Neuronal stem cell (in vitro differentiated cells): ENCODE results near the gene VEGFB.

Experiments used
- DNase-seq: peaks from one replicate; pipeline ENCODE4 v3.0.0-alpha.2; 2013; ENCODE audit warnings: low spot score
- H2AFZ ChIP-seq: one replicate; pipeline ENCODE4 v1.6.1; 2013; ENCODE audit warnings: mild to moderate bottlenecking, low read length, inconsistent platforms
- H2AK5ac ChIP-seq: 2 replicates; pipeline ENCODE4 v1.6.1; 2013; ENCODE audit warnings: low read depth, mild to moderate bottlenecking, inconsistent platforms, low read length, moderate library complexity, mixed read lengths
- H2BK120ac ChIP-seq: 2 replicates; pipeline ENCODE4 v1.6.1; 2013; ENCODE audit warnings: low read depth, mild to moderate bottlenecking, inconsistent platforms, low read length, moderate library complexity, mixed read lengths
- H2BK12ac ChIP-seq: one replicate; pipeline ENCODE4 v1.6.1; 2013; ENCODE audit warnings: low read length, inconsistent platforms
- H2BK15ac ChIP-seq: 2 replicates; pipeline ENCODE4 v1.6.1; 2013; ENCODE audit warnings: mild to moderate bottlenecking, low read length, inconsistent platforms, mixed read lengths
- H2BK5ac ChIP-seq: one replicate; pipeline ENCODE4 v1.6.1; 2013; ENCODE audit warnings: inconsistent platforms, mild to moderate bottlenecking, low read length, moderate library complexity
- H3K14ac ChIP-seq: one replicate; pipeline ENCODE4 v1.6.1; 2013; ENCODE audit warnings: low read length, inconsistent platforms
- H3K18ac ChIP-seq: 2 replicates; pipeline ENCODE4 v1.6.1; 2013; ENCODE audit warnings: low read length, inconsistent platforms
- H3K23ac ChIP-seq: 2 replicates; pipeline ENCODE4 v1.6.1; 2013; ENCODE audit warnings: low read depth, mild to moderate bottlenecking, mixed read lengths, low read length, inconsistent platforms; ENCODE audit not compliant: poor library complexity
- H3K27ac ChIP-seq: replicated peaks from 3 replicates; pipeline ENCODE4 v1.5.1; 2013; ENCODE audit warnings: low read length, inconsistent platforms
- H3K27me3 ChIP-seq, 3 experiments: 2 replicates each; pipeline ENCODE4 v1.6.1; 2013; ENCODE audit warnings: low read length in 3 of 3, mild to moderate bottlenecking in 2 of 3, inconsistent platforms in 1 of 3, low read depth in 1 of 3, mixed read lengths in 1 of 3, moderate library complexity in 1 of 3; ENCODE audit not compliant: control insufficient read depth in 3 of 3, insufficient read depth in 3 of 3
- H3K36me3 ChIP-seq, 2 donors: replicated peaks in 1 of 2; 2 replicates each; pipeline ENCODE4 v1.6.1; 2013; ENCODE audit warnings: low read length in 2 of 2; ENCODE audit not compliant: control insufficient read depth in 2 of 2, insufficient read depth in 2 of 2
- H3K4ac ChIP-seq: 2 replicates; pipeline ENCODE4 v1.6.1; 2013; ENCODE audit warnings: inconsistent platforms, mild to moderate bottlenecking, low read length, moderate library complexity
- H3K4me1 ChIP-seq, 2 donors: 1 replicate in 1 of 2; 2 replicates in 1 of 2; pipeline ENCODE4 v1.6.1; 2013; ENCODE audit warnings: low read length in 2 of 2, low read depth in 1 of 2; ENCODE audit not compliant: control insufficient read depth in 2 of 2, insufficient read depth in 1 of 2
- H3K4me2 ChIP-seq: one replicate; pipeline ENCODE4 v1.6.1; 2013; ENCODE audit warnings: mild to moderate bottlenecking, low read length, inconsistent platforms; ENCODE audit not compliant: insufficient read depth, poor library complexity, severe bottlenecking
- H3K4me3 ChIP-seq, 2 donors: 2 replicates each; pipeline ENCODE4 v1.5.1; 2013; ENCODE audit warnings: low read length in 2 of 2, mild to moderate bottlenecking in 2 of 2, inconsistent platforms in 1 of 2, moderate library complexity in 1 of 2
- H3K79me1 ChIP-seq: one replicate; pipeline ENCODE4 v1.6.1; 2013; ENCODE audit warnings: low read depth, mild to moderate bottlenecking, inconsistent platforms, low read length, moderate library complexity
- H3K9ac ChIP-seq: one replicate; pipeline ENCODE4 v1.6.1; 2013; ENCODE audit warnings: mild to moderate bottlenecking, low read depth, low read length, inconsistent platforms; ENCODE audit not compliant: poor library complexity
- H3K9me3 ChIP-seq, 2 donors: replicated peaks in 1 of 2; 2 replicates each; pipeline versions ENCODE3 to v1.6.1; 2013; ENCODE audit warnings: low read length in 2 of 2, mild to moderate bottlenecking in 2 of 2, inconsistent platforms in 1 of 2, low read depth in 1 of 2, mixed read lengths in 1 of 2, moderate library complexity in 1 of 2; ENCODE audit not compliant: control insufficient read depth in 2 of 2, insufficient read depth in 1 of 2
- H4K8ac ChIP-seq: one replicate; pipeline ENCODE4 v1.6.1; 2013; ENCODE audit warnings: low read depth, mild to moderate bottlenecking, inconsistent platforms, low read length, moderate library complexity
- H4K91ac ChIP-seq: one replicate; pipeline ENCODE4 v1.6.1; 2013; ENCODE audit warnings: low read length, low read depth, mild to moderate bottlenecking, inconsistent platforms; ENCODE audit not compliant: poor library complexity
- WGBS, 2 donors: extraction: QIAGEN DNeasy Blood & Tissue Kit; methylation state at CpG; one replicate each; pipeline ENCODE4 v1.1.7; 2013; ENCODE audit warnings: missing lambda C conversion rate in 2 of 2, mixed read lengths in 1 of 2; ENCODE audit not compliant: insufficient read length in 2 of 2, insufficient replicate concordance in 1 of 2; ENCODE audit errors: extremely low coverage in 2 of 2; 5-methylcytosine and 5-hydroxymethylcytosine counted together

VEGFB gene

GRCh38 chr11:64259533-64260067, 25.2 kb downstream of the VEGFB start:
- Histone ChIP-seq H2AFZ (no peak overlapping the region), H3K9me3 (no peaks in the 10 kb centered on the region), H3K18ac (no peak overlapping the region), H4K91ac (no peak overlapping the region), H2AK5ac (no peak overlapping the region), H3K4me3 (peak overlapping the region in 1 of 2 donors; percentile 43), H3K36me3 (peaks cover 42 to 87% of the 10 kb centered on the region in 2 donors), H3K4me2 (no peak overlapping the region), H2BK15ac (no peak overlapping the region), H4K8ac (no peak overlapping the region), H3K14ac (no peak overlapping the region), H3K9ac (no peak overlapping the region), H3K27ac (no peak overlapping the region), H3K79me1 (peaks cover 3% of the 10 kb centered on the region), H2BK5ac (no peak overlapping the region), H2BK120ac (peak overlapping the region; percentile 31), H3K27me3 (no peaks in the 10 kb centered on the region), H2BK12ac (no peak overlapping the region), H3K4me1 (peaks cover 0 to 4% of the 10 kb centered on the region in 2 donors), H3K23ac (no peak overlapping the region), H3K4ac (no peak overlapping the region)
- DNase-seq: no peak
- no CpG with 5 or more reads among the region's 4 CpGs for WGBS, 2 donors

- no peak overlapping the region for H2AFZ ChIP-seq
- H3K27me3 ChIP-seq: no peaks in the 10 kb centered on the region
- peaks cover 3% of the 10 kb centered on the region for H3K79me1 ChIP-seq
- no peak overlapping the region for H2BK120ac ChIP-seq
- peaks cover 0 to 4% of the 10 kb centered on the region in 2 donors for H3K4me1 ChIP-seq
- H3K9me3 ChIP-seq: no peaks in the 10 kb centered on the region
- H3K27ac ChIP-seq: no peak overlapping the region
- no peak overlapping the region for H3K4me2 ChIP-seq
- no peak overlapping the region for H2BK12ac ChIP-seq
- no peak overlapping the region for H3K9ac ChIP-seq
- no peak overlapping the region for H3K18ac ChIP-seq
- no peak overlapping the region for H3K23ac ChIP-seq
- no CpG with 5 or more reads among the region's 6 CpGs for WGBS, 2 donors
- H4K8ac ChIP-seq: no peak overlapping the region
- H2AK5ac ChIP-seq: no peak overlapping the region
- H2BK15ac ChIP-seq: no peak overlapping the region
- H3K14ac ChIP-seq: no peak overlapping the region
- H3K4ac ChIP-seq: no peak overlapping the region
- H3K4me3 ChIP-seq: no peak overlapping the region
- H2BK5ac ChIP-seq: no peak overlapping the region
- H3K36me3 ChIP-seq: peaks cover 42 to 83% of the 10 kb centered on the region in 2 donors
- H4K91ac ChIP-seq: no peak overlapping the region
- DNase-seq: no peak
These were observed 25.8 kb downstream of the VEGFB start for GRCh38 chr11:64260147-64260708.

- WGBS, 2 donors: no CpG with 5 or more reads among the region's 18 CpGs
These were observed 27.2 kb downstream of the VEGFB start for GRCh38 chr11:64261556-64262080.

GRCh38 chr11:64262271-64263002, 28.1 kb downstream of the VEGFB start:
- no peak overlapping the region for H2BK15ac ChIP-seq
- no peak overlapping the region for H3K27ac ChIP-seq
- no CpG with 5 or more reads among the region's 42 CpGs for WGBS, 2 donors
- H3K18ac ChIP-seq: peak overlapping the region; percentile 17
- H3K36me3 ChIP-seq: peaks cover 45 to 84% of the 10 kb centered on the region in 2 donors
- no peak overlapping the region for H3K4ac ChIP-seq
- H3K9me3 ChIP-seq: no peaks in the 10 kb centered on the region
- no peak overlapping the region for H3K14ac ChIP-seq
- H3K9ac ChIP-seq: peak overlapping the region; percentile 70
- H2BK5ac ChIP-seq: no peak overlapping the region
- H3K23ac ChIP-seq: no peak overlapping the region
- peaks cover 0 to 4% of the 10 kb centered on the region in 2 donors for H3K4me1 ChIP-seq
- no peak overlapping the region for H3K4me2 ChIP-seq
- H4K8ac ChIP-seq: peak overlapping the region; percentile 43
- peak overlapping the region; percentile 70 for H2AK5ac ChIP-seq
- H3K4me3 ChIP-seq: no peak overlapping the region
- H2BK120ac ChIP-seq: no peak overlapping the region
- no peak for DNase-seq
- H2AFZ ChIP-seq: no peak overlapping the region
- H3K79me1 ChIP-seq: peaks cover 3% of the 10 kb centered on the region
- H4K91ac ChIP-seq: no peak overlapping the region
- no peaks in the 10 kb centered on the region for H3K27me3 ChIP-seq
- no peak overlapping the region for H2BK12ac ChIP-seq

More at GRCh38 chr11:64261556-64262080, 27.2 kb downstream of the VEGFB start:
- Histone ChIP-seq H3K18ac (no peak overlapping the region), H3K4me1 (peaks cover 0 to 4% of the 10 kb centered on the region in 2 donors), H2BK120ac (no peak overlapping the region), H3K27me3 (no peaks in the 10 kb centered on the region), H2AFZ (no peak overlapping the region), H3K14ac (peak overlapping the region; percentile 8), H3K79me1 (peaks cover 3% of the 10 kb centered on the region), H3K9ac (peak overlapping the region; percentile 4), H3K9me3 (no peaks in the 10 kb centered on the region), H4K8ac (no peak overlapping the region), H2AK5ac (no peak overlapping the region), H3K4ac (no peak overlapping the region), H3K23ac (peak overlapping the region; percentile 12), H4K91ac (no peak overlapping the region), H3K36me3 (peaks cover 46 to 85% of the 10 kb centered on the region in 2 donors), H3K27ac (no peak overlapping the region), H2BK5ac (peak overlapping the region; percentile 53), H2BK12ac (no peak overlapping the region), H2BK15ac (no peak overlapping the region), H3K4me2 (no peak overlapping the region), H3K4me3 (no peak overlapping the region)
- no peak for DNase-seq
